Kidney epithelial cell (primary cell): ENCODE data around the gene CMYA5. TPM values are rescaled to one million over a fixed set of nuclear protein-coding genes. Genes with fewer than 3 reads are reported as not detected.
"Not testable (repeated sequence)": the region's sequence is repeated elsewhere in the genome, so short reads cannot be mapped to it uniquely, and the experiment has no call there.

Experiments
- DNase-seq: peaks from one replicate; pipeline ENCODE4 v3.0.0-alpha.2; 2010; ENCODE audit warnings: low read depth
- H3K27me3 ChIP-seq: 2 replicates; pipeline ENCODE4 v1.6.0; 2011; ENCODE audit warnings: low read length; ENCODE audit not compliant: control insufficient read depth, insufficient read depth
- H3K36me3 ChIP-seq: 2 replicates; pipeline ENCODE4 v1.5.1; 2011; ENCODE audit warnings: low read length; ENCODE audit not compliant: control insufficient read depth, insufficient read depth
- H3K4me3 ChIP-seq: 2 replicates; pipeline ENCODE4 v1.5.1; 2011; ENCODE audit warnings: low read depth, mild to moderate bottlenecking, control low read depth, low read length
- CTCF ChIP-seq: IDR thresholded peaks from 2 replicates; pipeline ENCODE4 v1.5.1; 2011; ENCODE audit warnings: mild to moderate bottlenecking, moderate library complexity, low read length, control low read depth, inconsistent platforms; ENCODE audit not compliant: insufficient read depth, poor library complexity, severe bottlenecking
- total RNA-seq: library from RNA; depleted of rRNA; stranded (reverse); fragments of >200 nt; gene quantifications from 2 replicates; pipeline ENCODE4 v1.2.3, GENCODE V29; 2015

CMYA5 gene
- total RNA-seq, 1 donor from 2014 or later, result 0.96 TPM

GRCh38 chr5:79663212-79663611 is 26.4 kb upstream of the CMYA5 start:
- no peak for TF ChIP-seq CTCF
- DNase-seq, result no peak
- no peaks in the 10 kb centered on the region for H3K36me3 ChIP-seq

GRCh38 chr5:79666758-79667157 is 22.9 kb upstream of the CMYA5 start:
- H3K36me3 ChIP-seq, result no peaks in the 10 kb centered on the region
- H3K27me3 ChIP-seq, result no peaks in the 10 kb centered on the region
- DNase-seq, result no peak
- no peak overlapping the region for H3K4me3 ChIP-seq
- TF ChIP-seq CTCF, result no peak

More at GRCh38 chr5:79663212-79663611, 26.4 kb upstream of the CMYA5 start:
- no peak overlapping the region for H3K4me3 ChIP-seq
- no peaks in the 10 kb centered on the region for H3K27me3 ChIP-seq

GRCh38 chr5:79672392-79672791 is 17.2 kb upstream of the CMYA5 start:
- no peak for DNase-seq
- TF ChIP-seq CTCF, result no peak
- H3K36me3 ChIP-seq, result no peaks in the 10 kb centered on the region
- no peaks in the 10 kb centered on the region for H3K27me3 ChIP-seq
- no peak overlapping the region for H3K4me3 ChIP-seq

GRCh38 chr5:79676354-79676753 is 13.3 kb upstream of the CMYA5 start:
- not testable (repeated sequence) for DNase-seq, H3K36me3 ChIP-seq, H3K4me3 ChIP-seq, H3K27me3 ChIP-seq

- not testable (repeated sequence) for H3K27me3 ChIP-seq, H3K36me3 ChIP-seq, DNase-seq, H3K4me3 ChIP-seq
Measured at GRCh38 chr5:79682102-79682501, 7.5 kb upstream of the CMYA5 start.

GRCh38 chr5:79684782-79685181 is 4.9 kb upstream of the CMYA5 start:
- DNase-seq, result no peak
- Histone ChIP-seq H3K36me3 (no peaks in the 10 kb centered on the region), H3K4me3 (no peak overlapping the region), H3K27me3 (no peaks in the 10 kb centered on the region)
- TF ChIP-seq CTCF, result no peak

GRCh38 chr5:79685627-79686026 is 4.0 kb upstream of the CMYA5 start:
- no peak overlapping the region for H3K4me3 ChIP-seq
- no peak for DNase-seq
- H3K27me3 ChIP-seq, result no peaks in the 10 kb centered on the region
- H3K36me3 ChIP-seq, result no peaks in the 10 kb centered on the region
- TF ChIP-seq CTCF, result no peak
